AG09309 (cell line): ENCODE measurements around the gene CMC2.
A peak's percentile ranks its signal among the peaks of the same experiment; 100 is the strongest.

ENCODE experiments used
- DNase-seq: peaks from one replicate; pipeline ENCODE4 v3.0.0-alpha.2; 2010; ENCODE audit warnings: low read depth
- H3K4me3 ChIP-seq: 2 replicates; pipeline ENCODE4 v1.5.1; 2011; ENCODE audit warnings: mild to moderate bottlenecking, low read depth, low read length, moderate library complexity; ENCODE audit not compliant: control insufficient read depth
- CTCF ChIP-seq: IDR thresholded peaks from 2 replicates; pipeline ENCODE4 v1.5.1; 2011; ENCODE audit warnings: mild to moderate bottlenecking, low read depth, low read length, inconsistent platforms; ENCODE audit not compliant: insufficient read depth, control insufficient read depth; ENCODE audit errors: missing control alignments

Gene CMC2

GRCh38 chr16:81006813-81007695, at the start of gene CMC2, which contains the start of gene CENPN:
Gene CMC2 (minus strand): TSS chr16:81006885. CDS start chr16:80997394, 9,491 bp downstream.
Gene CENPN (plus strand): TSS chr16:81007214. CDS start chr16:81011940, 4,726 bp downstream.
- TF ChIP-seq CTCF: no peak
- peak; percentile 98 for DNase-seq
- H3K4me3 ChIP-seq: peak within 1 kb of the TSS; percentile 94

- no peak for DNase-seq
- no peak for TF ChIP-seq CTCF
- no peak overlapping the region for H3K4me3 ChIP-seq
These were observed 47.1 kb upstream of the CMC2 start for GRCh38 chr16:81053761-81054160.

- no peak for DNase-seq
These were observed 36.1 kb upstream of the CMC2 start for GRCh38 chr16:81042821-81043220.

GRCh38 chr16:81041696-81042095, 35.0 kb upstream of the CMC2 start:
- H3K4me3 ChIP-seq: no peak overlapping the region
- no peak for DNase-seq
- TF ChIP-seq CTCF: no peak

More at GRCh38 chr16:81042821-81043220, 36.1 kb upstream of the CMC2 start:
- H3K4me3 ChIP-seq: no peak overlapping the region
- TF ChIP-seq CTCF: no peak

GRCh38 chr16:81040842-81041241, 34.2 kb upstream of the CMC2 start:
- TF ChIP-seq CTCF: no peak

GRCh38 chr16:81040131-81040530, 33.4 kb upstream of the CMC2 start:
- no peak overlapping the region for H3K4me3 ChIP-seq
- TF ChIP-seq CTCF: no peak
- no peak for DNase-seq

More at GRCh38 chr16:81040842-81041241, 34.2 kb upstream of the CMC2 start:
- H3K4me3 ChIP-seq: no peak overlapping the region
- DNase-seq: no peak
